EH (cell line): ENCODE data around the gene OTULIN.
A peak's percentile ranks its signal among the peaks of the same experiment; 100 is the strongest.

ENCODE experiments used
- DNase-seq: peaks from one replicate; pipeline ENCODE4 v3.0.0-alpha.2; 2015; ENCODE audit warnings: low read depth

Gene OTULIN

DNA sequence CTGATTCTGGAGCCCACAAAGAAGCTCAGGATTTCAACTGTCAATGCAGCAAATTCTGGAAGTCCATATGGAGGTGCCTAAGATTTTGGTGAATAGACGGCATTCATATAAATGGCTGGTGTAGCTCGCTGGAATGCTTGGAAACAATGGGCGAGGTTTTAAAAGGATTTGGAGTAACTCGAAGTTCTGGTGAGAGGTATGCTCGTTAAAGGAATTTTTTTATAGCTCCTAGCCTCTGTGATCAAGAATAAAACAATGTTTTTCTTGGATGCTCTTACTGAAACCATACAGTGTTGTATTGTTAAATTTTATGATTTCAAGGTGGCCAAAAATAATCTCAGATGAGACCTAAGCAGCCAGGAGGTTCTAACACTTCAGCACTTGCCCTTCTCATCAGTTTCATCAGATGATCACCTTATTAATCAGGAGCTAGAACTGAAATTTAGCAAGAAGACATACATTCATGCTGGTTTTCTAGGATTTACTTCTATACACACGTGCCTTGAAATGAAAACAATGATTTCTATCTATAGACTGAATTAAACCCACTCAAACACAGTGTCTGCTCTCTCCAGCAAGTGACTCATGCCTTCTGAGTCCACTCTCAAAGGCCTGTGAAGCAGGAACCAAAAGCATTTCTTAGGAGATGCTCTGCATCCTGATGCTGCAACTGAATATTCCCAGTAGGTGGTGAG, 79.2 kb downstream of the OTULIN start:
- peak; percentile 83 for DNase-seq

DNA sequence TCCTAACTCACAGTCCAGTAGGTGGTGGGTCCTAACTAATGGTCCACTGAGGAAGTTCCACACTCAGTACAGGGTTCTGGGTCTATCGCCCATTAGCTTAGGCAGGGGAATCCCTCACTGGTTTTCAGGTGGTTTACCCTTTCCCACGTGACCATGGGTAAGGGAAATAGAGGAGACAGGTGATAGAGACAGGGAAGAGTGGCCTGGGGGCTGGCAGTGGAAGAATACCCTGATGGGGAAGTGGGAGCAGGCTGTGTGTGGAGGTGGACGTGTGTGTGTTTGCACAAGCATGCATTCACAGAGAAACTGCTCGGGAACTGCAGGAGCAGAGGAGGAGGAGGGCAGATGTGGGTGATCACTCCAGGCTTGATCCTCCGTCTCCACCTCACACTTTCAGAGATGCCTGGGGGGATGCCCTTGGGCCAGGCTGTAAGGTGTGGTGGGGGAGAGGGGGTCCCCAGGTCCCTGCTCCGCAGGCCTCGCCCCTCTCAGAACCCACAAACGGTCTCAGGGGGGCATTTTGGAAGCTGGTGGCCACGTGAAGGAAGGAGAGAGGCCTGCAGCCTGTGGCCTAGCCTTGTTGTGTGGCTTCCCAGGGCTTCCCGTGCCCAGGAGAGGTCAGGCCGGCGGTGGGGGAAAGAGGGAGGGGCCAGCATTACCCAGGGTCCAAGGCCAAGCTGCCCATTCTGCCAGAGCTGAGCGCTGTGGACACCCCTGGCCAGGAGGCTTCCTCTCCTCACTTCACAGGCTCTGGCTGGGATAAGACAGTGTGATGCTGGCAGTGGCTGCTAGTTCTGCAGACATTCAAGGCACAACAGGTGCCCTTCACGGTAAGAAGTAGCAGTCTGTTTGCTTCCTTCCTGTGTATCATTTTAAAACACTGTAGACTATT, 80.0 kb downstream of the OTULIN start:
- DNase-seq, result no peak

DNA sequence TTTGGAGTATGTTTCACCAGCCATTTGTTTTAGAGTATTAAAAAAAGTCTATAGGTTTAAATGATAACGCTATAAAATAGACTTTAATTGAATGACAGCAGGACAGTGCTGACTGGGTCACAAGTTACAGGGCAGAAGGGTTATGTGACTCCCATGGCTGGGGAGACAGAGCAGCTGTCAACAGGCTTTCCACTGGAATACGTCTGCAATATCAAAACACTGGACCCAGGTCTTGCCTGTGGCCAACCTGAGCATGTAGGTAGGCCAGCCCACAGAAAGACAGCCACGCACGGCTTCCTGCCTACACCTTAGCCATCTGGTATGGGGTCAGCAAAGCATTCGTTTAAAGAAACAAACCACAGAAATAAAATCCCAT, 80.7 kb downstream of the OTULIN start:
- no peak for DNase-seq

DNA sequence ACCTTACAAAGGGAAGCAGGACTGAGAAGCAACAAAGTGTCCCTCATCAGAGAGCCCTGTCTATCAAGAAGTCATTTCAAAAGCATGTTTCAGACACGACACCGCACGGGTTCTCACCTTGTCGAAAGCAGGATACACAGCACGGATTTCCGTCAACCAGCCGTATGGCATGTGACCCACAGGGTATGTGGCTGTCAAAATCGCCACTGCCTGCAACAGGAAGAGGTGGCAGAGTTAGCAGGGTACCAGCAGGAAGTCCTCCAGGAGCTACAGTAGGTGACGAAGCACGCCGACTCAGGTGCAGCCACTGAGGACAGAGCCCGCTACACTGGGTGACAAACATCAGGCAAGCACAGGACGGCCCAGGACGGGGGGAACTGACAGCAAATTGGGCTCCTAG, 81.2 kb downstream of the OTULIN start:
- DNase-seq, result no peak

DNA sequence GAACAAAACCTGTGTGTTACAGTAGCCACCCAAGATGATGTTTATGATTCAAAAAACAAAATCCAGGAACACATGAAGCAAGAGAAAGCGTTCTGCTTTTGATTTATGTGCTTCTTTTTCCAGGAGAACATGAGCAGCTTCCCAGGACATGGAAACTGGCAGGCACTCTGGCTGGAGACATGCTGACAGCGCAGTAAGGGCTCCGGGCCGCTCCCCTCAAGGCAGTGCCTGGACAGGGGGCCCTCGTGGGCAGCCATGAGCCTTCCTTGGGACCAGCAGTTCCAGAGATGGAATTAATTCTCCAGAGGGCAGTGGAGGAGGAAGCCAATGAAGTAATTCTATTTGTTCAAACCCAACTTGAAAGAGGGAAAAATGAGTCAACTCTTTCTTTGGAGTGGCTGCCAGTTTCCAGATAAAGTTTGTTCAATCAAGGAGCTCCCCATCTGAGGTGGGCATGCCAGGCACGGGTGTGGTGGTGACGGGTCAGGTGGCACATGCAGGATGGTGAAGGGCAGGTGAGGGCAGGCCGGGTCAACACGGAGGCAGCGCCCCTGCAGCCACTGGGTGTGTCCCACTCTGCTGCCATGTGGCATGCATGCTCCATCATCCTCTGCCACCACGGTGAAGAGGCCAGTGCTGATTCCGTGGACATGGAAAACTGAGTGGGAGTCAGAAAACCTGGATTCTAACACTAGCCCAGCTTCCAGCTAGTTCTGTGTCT, 83.8 kb downstream of the OTULIN start:
- DNase-seq, result no peak
